Astrocyte (in vitro differentiated cells and primary cell): ENCODE data around the gene TEDC1.

ENCODE experiments used
- EZH2 ChIP-seq: IDR thresholded peaks from 2 replicates; pipeline ENCODE4 v1.6.1; 2012; ENCODE audit warnings: mild to moderate bottlenecking, low read length, inconsistent platforms; ENCODE audit not compliant: insufficient read depth
- TF ChIP-seq, protein P1 (sequence below): IDR thresholded peaks from 2 replicates; pipeline ENCODE4 v1.5.1; 2011; ENCODE audit warnings: low read depth, mild to moderate bottlenecking, inconsistent platforms, low read length, moderate library complexity; ENCODE audit not compliant: insufficient read depth

- TF ChIP-seq, protein P1, sequence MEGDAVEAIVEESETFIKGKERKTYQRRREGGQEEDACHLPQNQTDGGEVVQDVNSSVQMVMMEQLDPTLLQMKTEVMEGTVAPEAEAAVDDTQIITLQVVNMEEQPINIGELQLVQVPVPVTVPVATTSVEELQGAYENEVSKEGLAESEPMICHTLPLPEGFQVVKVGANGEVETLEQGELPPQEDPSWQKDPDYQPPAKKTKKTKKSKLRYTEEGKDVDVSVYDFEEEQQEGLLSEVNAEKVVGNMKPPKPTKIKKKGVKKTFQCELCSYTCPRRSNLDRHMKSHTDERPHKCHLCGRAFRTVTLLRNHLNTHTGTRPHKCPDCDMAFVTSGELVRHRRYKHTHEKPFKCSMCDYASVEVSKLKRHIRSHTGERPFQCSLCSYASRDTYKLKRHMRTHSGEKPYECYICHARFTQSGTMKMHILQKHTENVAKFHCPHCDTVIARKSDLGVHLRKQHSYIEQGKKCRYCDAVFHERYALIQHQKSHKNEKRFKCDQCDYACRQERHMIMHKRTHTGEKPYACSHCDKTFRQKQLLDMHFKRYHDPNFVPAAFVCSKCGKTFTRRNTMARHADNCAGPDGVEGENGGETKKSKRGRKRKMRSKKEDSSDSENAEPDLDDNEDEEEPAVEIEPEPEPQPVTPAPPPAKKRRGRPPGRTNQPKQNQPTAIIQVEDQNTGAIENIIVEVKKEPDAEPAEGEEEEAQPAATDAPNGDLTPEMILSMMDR: no peak
- no peak for TF ChIP-seq EZH2
These were observed 26.1 kb downstream of the TEDC1 start for GRCh38 chr14:105517096-105517495.
